SK-N-SH (cell line): ENCODE results near the gene APOBEC2. TPM values are rescaled to one million over a fixed set of nuclear protein-coding genes. Genes with fewer than 3 reads are reported as not detected.

Experiments used
- CTCF ChIA-PET: fragments of 300-600, 350-600 bp; formaldehyde crosslinking; extraction: SDS; loops from one replicate; lab custom pipeline; 2021; lab: Yijun Ruan, JAX
- POLR2A ChIA-PET: fragments of 350-600 bp; sonication (Branson Sonifier 250); formaldehyde crosslinking; extraction: SDS; loops from one replicate; lab custom pipeline; 2020; ENCODE audit warnings: antibody characterized with exemption, inconsistent platforms; lab: Yijun Ruan, JAX
- DNase-seq: peaks from one replicate; pipeline ENCODE4 v3.0.0; 2012
- H2AFZ ChIP-seq: fragments of 200-600 bp; sonication (generic); 2 replicates; pipeline ENCODE4 v1.8.1; 2016; ENCODE audit warnings: antibody characterized with exemption, mild to moderate bottlenecking, low read depth
- H3F3A ChIP-seq: fragments of 200-600 bp; sonication (generic); replicated peaks from 2 replicates; pipeline ENCODE3; 2016; ENCODE audit warnings: antibody characterized with exemption, mild to moderate bottlenecking; ENCODE audit not compliant: insufficient read depth
- H3K27ac ChIP-seq, 2 experiments: fragments of 200-500 bp in 1 of 2; fragments of 200-600 bp in 1 of 2; sonication (Bioruptor generic) in 1 of 2; sonication (generic), shearing (Covaris generic) in 1 of 2; 2 replicates each; pipeline versions ENCODE4 v1.5.1 to v1.6.1; 2014 to 2016; ENCODE audit warnings: low read depth in 2 of 2, inconsistent platforms in 1 of 2, low read length in 1 of 2, mild to moderate bottlenecking in 1 of 2, mixed read lengths in 1 of 2
- H3K27me3 ChIP-seq: fragments of 200-600 bp; sonication (generic), shearing (Covaris generic); 2 replicates; pipeline ENCODE4 v1.6.1; 2016; ENCODE audit warnings: mixed run types; ENCODE audit not compliant: insufficient read depth
- H3K36me3 ChIP-seq, 2 experiments: fragments of 200-500 bp in 1 of 2; fragments of 200-600 bp in 1 of 2; sonication (Bioruptor generic) in 1 of 2; sonication (generic) in 1 of 2; replicated peaks in 1 of 2; 2 replicates each; pipeline versions ENCODE3 to v1.5.1; 2014 to 2016; ENCODE audit warnings: low read length in 1 of 2, mild to moderate bottlenecking in 1 of 2; ENCODE audit not compliant: insufficient read depth in 2 of 2, control insufficient read depth in 1 of 2
- H3K4me1 ChIP-seq, 2 experiments: fragments of 200-500 bp in 1 of 2; fragments of 200-600 bp in 1 of 2; sonication (Bioruptor generic) in 1 of 2; sonication (generic), shearing (Covaris generic) in 1 of 2; 2 replicates each; pipeline versions ENCODE4 v1.5.1 to v1.6.1; 2014 to 2016; ENCODE audit warnings: low read depth in 1 of 2, low read length in 1 of 2, mixed run types in 1 of 2; ENCODE audit not compliant: insufficient read depth in 2 of 2, control insufficient read depth in 1 of 2
- H3K4me2 ChIP-seq: fragments of 200-600 bp; sonication (generic), shearing (Covaris generic); 2 replicates; pipeline ENCODE4 v1.6.1; 2017; ENCODE audit warnings: mixed run types
- H3K4me3 ChIP-seq, 2 experiments: fragments of 200-500 bp in 1 of 2; fragments of 200-600 bp in 1 of 2; sonication (Bioruptor generic) in 1 of 2; sonication (generic), shearing (Covaris generic) in 1 of 2; 2 replicates each; pipeline versions ENCODE4 v1.5.1 to v1.8.1; 2014 to 2016; ENCODE audit warnings: low read depth in 2 of 2, inconsistent platforms in 1 of 2, low read length in 1 of 2, mild to moderate bottlenecking in 1 of 2, mixed read lengths in 1 of 2, moderate library complexity in 1 of 2
- H3K79me2 ChIP-seq: fragments of 200-600 bp; sonication (generic); 2 replicates; pipeline ENCODE4 v1.8.1; 2017; ENCODE audit warnings: mild to moderate bottlenecking; ENCODE audit not compliant: insufficient read depth
- H3K9ac ChIP-seq: fragments of 200-600 bp; sonication (generic); 2 replicates; pipeline ENCODE4 v1.6.1; 2017; ENCODE audit warnings: mixed run types
- H3K9me2 ChIP-seq: fragments of 200-600 bp; sonication (generic); 2 replicates; pipeline ENCODE4 v1.6.1; 2017; ENCODE audit warnings: mixed run types
- H3K9me3 ChIP-seq: fragments of 200-600 bp; sonication (generic); 2 replicates; pipeline ENCODE4 v1.6.1; 2017; ENCODE audit warnings: mixed run types, mild to moderate bottlenecking, moderate library complexity
- H4K20me1 ChIP-seq: fragments of 200-600 bp; sonication (generic); 2 replicates; pipeline ENCODE4 v1.6.1; 2017; ENCODE audit warnings: mild to moderate bottlenecking, mixed run types; ENCODE audit not compliant: insufficient read depth
- ELF1 ChIP-seq: IDR thresholded peaks from 2 replicates; pipeline ENCODE4 v1.4.0; 2012
- EZH2phosphoT487 ChIP-seq: fragments of 200-600 bp; sonication (generic); IDR thresholded peaks from 2 replicates; pipeline ENCODE4 v1.6.1; 2017; ENCODE audit warnings: low read depth, mixed run types, mild to moderate bottlenecking, antibody characterized with exemption, moderate library complexity, borderline replicate concordance
- FOSL2 ChIP-seq: IDR thresholded peaks from 2 replicates; pipeline ENCODE4 v1.4.0; 2012; ENCODE audit warnings: low read depth, mild to moderate bottlenecking, moderate library complexity, borderline replicate concordance
- FOXJ3 ChIP-seq: sonication (generic); formaldehyde crosslinking; IDR thresholded peaks from 2 replicates; pipeline ENCODE4 v1.5.1; 2020; ENCODE audit warnings: mild to moderate bottlenecking, missing genetic modification reagents
- GATA2 ChIP-seq: sonication (generic); formaldehyde crosslinking; IDR thresholded peaks from 2 replicates; pipeline ENCODE4 v1.5.0; 2020; ENCODE audit warnings: mild to moderate bottlenecking, missing genetic modification reagents
- NRF1 ChIP-seq: IDR thresholded peaks from 2 replicates; pipeline ENCODE4 v1.6.1; 2012; ENCODE audit warnings: low read depth, mild to moderate bottlenecking, low read length
- POLR2AphosphoS5 ChIP-seq: IDR thresholded peaks from 2 replicates; pipeline ENCODE4 v1.6.1; 2012; ENCODE audit warnings: low read depth, low read length
- RAD21 ChIP-seq: IDR thresholded peaks from 2 replicates; pipeline ENCODE4 v1.6.1; 2012; ENCODE audit warnings: mild to moderate bottlenecking, low read length
- REST ChIP-seq: IDR thresholded peaks from 2 replicates; pipeline ENCODE4 v1.6.1; 2012; ENCODE audit warnings: mild to moderate bottlenecking, low read depth, low read length, moderate library complexity
- RFX5 ChIP-seq: IDR thresholded peaks from 2 replicates; pipeline ENCODE4 v1.6.1; 2012; ENCODE audit warnings: mild to moderate bottlenecking, improper control_type of control experiment, low read length
- SIN3A ChIP-seq: IDR thresholded peaks from 2 replicates; pipeline ENCODE4 v1.6.1; 2012; ENCODE audit warnings: low read depth, mild to moderate bottlenecking, low read length, moderate library complexity, borderline replicate concordance
- SMC3 ChIP-seq: IDR thresholded peaks from 2 replicates; pipeline ENCODE4 v1.6.1; 2012; ENCODE audit warnings: low read depth, low read length, improper control_type of control experiment
- TCF12 ChIP-seq: IDR thresholded peaks from 2 replicates; pipeline ENCODE4 v1.4.0; 2012
- TEAD4 ChIP-seq: IDR thresholded peaks from 2 replicates; pipeline ENCODE4 v1.4.0; 2012; ENCODE audit warnings: mild to moderate bottlenecking, borderline replicate concordance; ENCODE audit not compliant: insufficient read depth
- YY1 ChIP-seq: IDR thresholded peaks from 2 replicates; pipeline ENCODE4 v1.4.0; 2012; ENCODE audit warnings: low read depth, mild to moderate bottlenecking
- WGBS: methylation state at CpG from one replicate; pipeline ENCODE4 v1.1.6; 2017; ENCODE audit warnings: low lambda C conversion rate; 5-methylcytosine and 5-hydroxymethylcytosine counted together
- polyA plus RNA-seq, 3 experiments: library from polyadenylated mRNA; depleted of rRNA; stranded (reverse); fragments of >200 nt; gene quantifications; 2 replicates each; pipeline ENCODE4 v1.2.3, GENCODE V29; 2012
- TF ChIP-seq, protein P1 (sequence below): fragments of 200-600 bp; sonication (generic); IDR thresholded peaks from 2 replicates; pipeline ENCODE4 v1.6.1; 2017; ENCODE audit warnings: antibody characterized with exemption, mild to moderate bottlenecking, moderate library complexity
- TF ChIP-seq, protein P2 (sequence below): IDR thresholded peaks from 2 replicates; pipeline ENCODE4 v1.4.0; 2012; ENCODE audit warnings: low read depth
- TF ChIP-seq, protein P3 (sequence below): IDR thresholded peaks from 2 replicates; pipeline ENCODE4 v1.4.0; 2012; ENCODE audit warnings: low read depth, borderline replicate concordance

Gene APOBEC2
- polyA plus RNA-seq, 1 of the 3 experiments (the other 2 are of a cell fraction): not detected

DNA sequence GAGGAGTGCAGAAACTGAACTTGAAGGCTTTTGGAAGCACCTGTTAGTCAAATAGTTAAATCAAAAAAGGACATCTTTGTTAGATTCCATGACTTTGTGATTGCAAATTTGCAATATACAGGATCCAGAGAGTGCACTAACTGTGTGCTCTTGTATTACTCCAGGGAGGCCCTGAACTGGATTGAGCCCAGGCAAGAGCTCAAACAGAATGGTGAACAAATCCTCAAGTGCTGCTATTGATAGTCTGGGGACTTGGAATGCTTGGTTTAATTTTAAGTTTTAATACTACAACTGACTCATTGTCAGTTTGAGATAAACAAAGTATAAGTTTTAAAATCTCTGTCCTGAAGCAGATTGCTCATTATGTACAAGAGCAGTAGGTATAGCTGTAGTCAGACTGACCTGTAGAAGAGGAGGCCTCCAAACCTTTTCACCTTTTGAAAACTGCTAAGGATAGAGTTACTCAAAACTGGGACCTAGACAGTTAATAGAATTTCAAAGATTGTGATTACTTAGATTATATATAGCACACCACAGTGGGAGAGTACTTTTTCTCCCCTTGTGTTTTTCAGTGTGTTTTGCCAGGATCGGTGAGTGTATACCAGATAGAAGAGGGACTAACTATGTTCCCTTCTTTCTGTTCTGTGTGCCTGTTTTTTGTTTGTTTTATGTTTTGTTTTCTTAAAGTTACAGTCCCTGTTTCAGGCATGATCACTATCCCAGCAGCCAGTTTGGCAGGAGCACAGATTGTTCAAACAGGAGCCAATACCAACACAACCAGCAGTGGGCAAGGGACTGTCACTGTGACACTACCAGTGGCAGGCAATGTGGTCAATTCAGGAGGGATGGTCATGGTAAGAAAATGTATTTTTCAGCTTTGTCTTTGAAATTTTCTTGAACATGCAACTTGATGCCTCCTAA lies 38.1 kb downstream of the APOBEC2 start:
- CTCF ChIA-PET: interaction anchor here (1.0 to 2.9 kb wide), 6 partner anchors 7 to 215 kb away, joined by 3 to 10 read pairs (median 3); no protein-coding TSS in a partner anchor
- POLR2A ChIA-PET: no interaction called here
- no peaks in the 10 kb centered on the region for H3K9me3 ChIP-seq
- no peak overlapping the region for H3K4me3 ChIP-seq
- H3K27ac ChIP-seq: no peak overlapping the region
- no peaks in the 10 kb centered on the region for H3K4me1 ChIP-seq
- H3K9ac ChIP-seq: no peak overlapping the region
- no peaks in the 10 kb centered on the region for H4K20me1 ChIP-seq
- H2AFZ ChIP-seq: no peak overlapping the region
- 96% methylated on average over 1 of the region's 1 CpG for WGBS
- H3F3A ChIP-seq: no peaks in the 10 kb centered on the region
- peaks cover 79 to 91% of the 10 kb centered on the region in 2 experiments for H3K36me3 ChIP-seq
- no peak for DNase-seq
- H3K4me2 ChIP-seq: no peak overlapping the region
- no peak for TF ChIP-seq YY1
- no peak for TF ChIP-seq SMC3
- TF ChIP-seq TCF12: no peak
- no peak for TF ChIP-seq SIN3A
- no peak for TF ChIP-seq TEAD4
- TF ChIP-seq ELF1: no peak
- TF ChIP-seq GATA2 (CRISPR knock-in tag): no peak
- no peak for TF ChIP-seq POLR2AphosphoS5
- TF ChIP-seq FOXJ3 (CRISPR knock-in tag): no peak
- peaks cover 15% of the 10 kb centered on the region; the same call in 1 of the 2 replicates for H3K79me2 ChIP-seq
- no peaks in the 10 kb centered on the region for H3K9me2 ChIP-seq
- H3K27me3 ChIP-seq: no peaks in the 10 kb centered on the region

- Histone ChIP-seq H3K27ac (no peak overlapping the region), H3K9ac (no peak overlapping the region), H3K27me3 (no peaks in the 10 kb centered on the region), H3F3A (peaks cover 9% of the 10 kb centered on the region), H3K4me3 (no peak overlapping the region), H4K20me1 (no peaks in the 10 kb centered on the region), H2AFZ (no peak overlapping the region), H3K36me3 (peaks cover 79 to 91% of the 10 kb centered on the region in 2 experiments), H3K9me2 (no peaks in the 10 kb centered on the region), H3K4me2 (no peak overlapping the region), H3K9me3 (no peaks in the 10 kb centered on the region), H3K4me1 (peaks cover 4 to 9% of the 10 kb centered on the region in 2 experiments; a peak in 3 of 4 replicates), H3K79me2 (peaks cover 5% of the 10 kb centered on the region; the same call in 1 of the 2 replicates)
- ChIA-PET CTCF (interaction anchor here (0.7 to 2.9 kb wide), 16 partner anchors 8 to 218 kb away, joined by 3 to 10 read pairs (median 3); no protein-coding TSS in a partner anchor), POLR2A (no interaction called here)
- DNase-seq: peak; percentile 36
- WGBS: 97% methylated on average over 4 of the region's 4 CpGs
- TF ChIP-seq RAD21 (peak; percentile 54), NRF1 (no peak), SMC3 (peak; percentile 49), TEAD4 (no peak), EZH2phosphoT487 (no peak), RFX5 (no peak), REST (no peak), FOSL2 (no peak), YY1 (no peak)
- TF ChIP-seq, protein P1, sequence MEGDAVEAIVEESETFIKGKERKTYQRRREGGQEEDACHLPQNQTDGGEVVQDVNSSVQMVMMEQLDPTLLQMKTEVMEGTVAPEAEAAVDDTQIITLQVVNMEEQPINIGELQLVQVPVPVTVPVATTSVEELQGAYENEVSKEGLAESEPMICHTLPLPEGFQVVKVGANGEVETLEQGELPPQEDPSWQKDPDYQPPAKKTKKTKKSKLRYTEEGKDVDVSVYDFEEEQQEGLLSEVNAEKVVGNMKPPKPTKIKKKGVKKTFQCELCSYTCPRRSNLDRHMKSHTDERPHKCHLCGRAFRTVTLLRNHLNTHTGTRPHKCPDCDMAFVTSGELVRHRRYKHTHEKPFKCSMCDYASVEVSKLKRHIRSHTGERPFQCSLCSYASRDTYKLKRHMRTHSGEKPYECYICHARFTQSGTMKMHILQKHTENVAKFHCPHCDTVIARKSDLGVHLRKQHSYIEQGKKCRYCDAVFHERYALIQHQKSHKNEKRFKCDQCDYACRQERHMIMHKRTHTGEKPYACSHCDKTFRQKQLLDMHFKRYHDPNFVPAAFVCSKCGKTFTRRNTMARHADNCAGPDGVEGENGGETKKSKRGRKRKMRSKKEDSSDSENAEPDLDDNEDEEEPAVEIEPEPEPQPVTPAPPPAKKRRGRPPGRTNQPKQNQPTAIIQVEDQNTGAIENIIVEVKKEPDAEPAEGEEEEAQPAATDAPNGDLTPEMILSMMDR: peak; percentile 61
- TF ChIP-seq, protein P2, sequence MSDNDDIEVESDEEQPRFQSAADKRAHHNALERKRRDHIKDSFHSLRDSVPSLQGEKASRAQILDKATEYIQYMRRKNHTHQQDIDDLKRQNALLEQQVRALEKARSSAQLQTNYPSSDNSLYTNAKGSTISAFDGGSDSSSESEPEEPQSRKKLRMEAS: no peak
- TF ChIP-seq, protein P3, sequence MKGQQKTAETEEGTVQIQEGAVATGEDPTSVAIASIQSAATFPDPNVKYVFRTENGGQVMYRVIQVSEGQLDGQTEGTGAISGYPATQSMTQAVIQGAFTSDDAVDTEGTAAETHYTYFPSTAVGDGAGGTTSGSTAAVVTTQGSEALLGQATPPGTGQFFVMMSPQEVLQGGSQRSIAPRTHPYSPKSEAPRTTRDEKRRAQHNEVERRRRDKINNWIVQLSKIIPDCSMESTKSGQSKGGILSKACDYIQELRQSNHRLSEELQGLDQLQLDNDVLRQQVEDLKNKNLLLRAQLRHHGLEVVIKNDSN: no peak
Observed at GRCh38 chr6:41092421-41093140, 39.6 kb downstream of the APOBEC2 start.
